PC-9 (cell line): ENCODE results near the gene C13orf42. TPM values are rescaled to one million over a fixed set of nuclear protein-coding genes. Genes with fewer than 3 reads are reported as not detected.

Source experiments
- BruUV-seq: library from RNA; stranded (reverse); fragments of 400-500 nt; replicated peaks from 2 replicates; lab custom pipeline; 2021; lab: Mats Ljungman, UMichigan
- CTCF ChIA-PET: fragments of 300-600 bp; sonication (Branson Sonifier 250); formaldehyde crosslinking; loops from one replicate; lab custom pipeline; 2022; ENCODE audit warnings: antibody characterized with exemption; lab: Charles Lee
- POLR2A ChIA-PET: fragments of 300-600 bp; sonication (Branson Sonifier 250); formaldehyde crosslinking; loops from one replicate; lab custom pipeline; 2022; ENCODE audit warnings: antibody characterized with exemption; ENCODE audit not compliant: unreplicated experiment; lab: Charles Lee
- DNase-seq, 2 experiments: peaks; one replicate each; pipeline versions ENCODE4 v3.0.0 to v3.0.0-alpha.2; 2015 to 2022; ENCODE audit warnings: mixed read lengths in 1 of 2
- H2AFZ ChIP-seq: fragments of 200-600 bp; sonication (generic); 2 replicates; pipeline ENCODE4 v1.8.1; 2017; ENCODE audit warnings: antibody characterized with exemption
- H3F3A ChIP-seq: fragments of 200-600 bp; sonication (generic); 2 replicates; pipeline ENCODE4 v1.8.1; 2017; ENCODE audit warnings: antibody characterized with exemption, mild to moderate bottlenecking, low read depth; ENCODE audit not compliant: insufficient read depth
- H3K27ac ChIP-seq: fragments of 200-600 bp; sonication (generic); 2 replicates; pipeline ENCODE4 v1.6.1; 2016; ENCODE audit warnings: mixed run types
- H3K27me3 ChIP-seq: fragments of 200-600 bp; sonication (generic); 2 replicates; pipeline ENCODE4 v1.6.1; 2016; ENCODE audit warnings: low read depth, mixed run types; ENCODE audit not compliant: insufficient read depth
- H3K36me3 ChIP-seq: fragments of 200-600 bp; sonication (generic); 2 replicates; pipeline ENCODE4 v1.6.1; 2016; ENCODE audit warnings: low read depth, mixed run types
- H3K4me1 ChIP-seq: fragments of 200-600 bp; sonication (generic); replicated peaks from 2 replicates; pipeline ENCODE4 v1.6.1; 2016; ENCODE audit warnings: mixed run types; ENCODE audit not compliant: insufficient read depth
- H3K4me2 ChIP-seq: fragments of 200-600 bp; sonication (generic); 2 replicates; pipeline ENCODE4 v1.6.1; 2017; ENCODE audit warnings: mixed run types
- H3K4me3 ChIP-seq: fragments of 200-600 bp; sonication (generic); 2 replicates; pipeline ENCODE4 v1.6.1; 2016; ENCODE audit warnings: mixed run types
- H3K79me2 ChIP-seq: fragments of 200-600 bp; sonication (generic); 2 replicates; pipeline ENCODE4 v1.6.1; 2017; ENCODE audit warnings: low read depth, mixed run types
- H3K9me2 ChIP-seq: fragments of 200-600 bp; sonication (generic); 2 replicates; pipeline ENCODE4 v1.8.1; 2017; ENCODE audit warnings: mild to moderate bottlenecking; ENCODE audit not compliant: insufficient read depth
- H3K9me3 ChIP-seq: fragments of 200-600 bp; sonication (generic); 2 replicates; pipeline ENCODE4 v1.8.1; 2016; ENCODE audit warnings: low read depth; ENCODE audit not compliant: insufficient read depth
- H4K20me1 ChIP-seq: fragments of 200-600 bp; sonication (generic); 2 replicates; pipeline ENCODE4 v1.8.1; 2017; ENCODE audit not compliant: insufficient read depth
- CTCF ChIP-seq: fragments of 200-600 bp; sonication (generic); conservative IDR thresholded peaks from 2 replicates; pipeline ENCODE4 v1.6.1; 2017; ENCODE audit warnings: mixed run types, antibody characterized with exemption, mild to moderate bottlenecking, moderate library complexity
- EZH2 ChIP-seq: fragments of 200-600 bp; sonication (generic); IDR thresholded peaks from 2 replicates; pipeline ENCODE4 v1.8.0; 2017; ENCODE audit warnings: antibody characterized with exemption, low read depth
- intact Hi-C: fragments of 100-400 bp; cut with micrococcal nuclease; formaldehyde crosslinking; loops from one replicate; pipeline ENCODE4 v1.10.0; 2022; ENCODE audit not compliant: unreplicated experiment
- total RNA-seq: library from RNA; stranded (reverse); gene quantifications from 2 replicates; pipeline ENCODE4 v1.2.3, GENCODE V29; 2021

The C13orf42 gene
- total RNA-seq, 1 experiment from 2014 or later: not detected

DNA sequence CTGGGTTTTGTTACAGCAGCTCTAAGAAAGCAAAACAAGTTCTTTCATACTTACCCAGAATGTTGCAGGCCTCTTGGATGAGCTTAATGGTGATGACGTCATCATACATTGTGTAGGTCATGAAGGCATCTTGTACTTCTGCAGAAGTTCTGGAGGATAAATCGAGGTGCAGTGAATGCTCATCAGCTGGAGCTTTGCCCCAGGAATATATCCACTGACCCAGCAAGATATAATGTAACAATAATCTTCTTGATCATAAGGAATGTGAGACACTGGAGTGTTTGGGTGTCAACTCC is 63.0 kb downstream of the C13orf42 start:
- Histone ChIP-seq H3K79me2 (no peaks in the 10 kb centered on the region), H3K36me3 (no peaks in the 10 kb centered on the region), H3K4me2 (no peak overlapping the region), H3K9me3 (no peaks in the 10 kb centered on the region), H3K27ac (no peak overlapping the region), H3K9me2 (no peaks in the 10 kb centered on the region), H4K20me1 (no peaks in the 10 kb centered on the region), H3F3A (no peaks in the 10 kb centered on the region), H3K27me3 (no peaks in the 10 kb centered on the region), H3K4me1 (no peaks in the 10 kb centered on the region), H3K4me3 (no peak overlapping the region), H2AFZ (no peak overlapping the region)
- DNase-seq: no peak
- BruUV-seq: no TSS peak
- no peak for TF ChIP-seq CTCF
- POLR2A ChIA-PET: no interaction called here
- intact Hi-C loops: no loop called here
- CTCF ChIA-PET: no interaction called here

GRCh38 chr13:51047434-51048165 is 63.5 kb downstream of the C13orf42 start:
- Histone ChIP-seq H3K4me3 (no peak overlapping the region), H3K36me3 (no peaks in the 10 kb centered on the region)

GRCh38 chr13:51045451-51045850 is 65.6 kb downstream of the C13orf42 start:
- no TSS peak for BruUV-seq
- CTCF ChIA-PET: no interaction called here
- POLR2A ChIA-PET: no interaction called here

More at GRCh38 chr13:51047434-51048165, 63.5 kb downstream of the C13orf42 start:
- H2AFZ ChIP-seq: no peak overlapping the region
- no peaks in the 10 kb centered on the region for H3K79me2 ChIP-seq
- no peaks in the 10 kb centered on the region for H3K9me2 ChIP-seq
- ChIA-PET CTCF (no interaction called here), POLR2A (no interaction called here)
- DNase-seq: no peak
- no peak overlapping the region for H3K4me2 ChIP-seq
- TF ChIP-seq CTCF (no peak), EZH2 (no peak)
- H3K27ac ChIP-seq: no peak overlapping the region
- H3K9me3 ChIP-seq: no peaks in the 10 kb centered on the region
- H3K27me3 ChIP-seq: no peaks in the 10 kb centered on the region
- H3K4me1 ChIP-seq: no peaks in the 10 kb centered on the region
- no peaks in the 10 kb centered on the region for H3F3A ChIP-seq
- no peaks in the 10 kb centered on the region for H4K20me1 ChIP-seq
- no TSS peak for BruUV-seq
- intact Hi-C loops: no loop called here

More at GRCh38 chr13:51045451-51045850, 65.6 kb downstream of the C13orf42 start:
- Histone ChIP-seq H3K27ac (no peak overlapping the region), H3K36me3 (no peaks in the 10 kb centered on the region), H3K27me3 (no peaks in the 10 kb centered on the region), H3K4me1 (no peaks in the 10 kb centered on the region), H3K9me2 (no peaks in the 10 kb centered on the region), H3K4me2 (no peak overlapping the region), H3K4me3 (no peak overlapping the region), H3F3A (no peaks in the 10 kb centered on the region), H3K79me2 (no peaks in the 10 kb centered on the region), H2AFZ (no peak overlapping the region), H4K20me1 (no peaks in the 10 kb centered on the region), H3K9me3 (no peaks in the 10 kb centered on the region)
- TF ChIP-seq CTCF (no peak), EZH2 (no peak)
- intact Hi-C loops: no loop called here
- DNase-seq: no peak
